Nephron (organoid): ENCODE measurements around the gene ITGA5.

Experiments
- H3K27ac Mint-ChIP-seq, 3 experiments: 2 replicates each; pipeline ENCODE4 v1.8.0; 2020; ENCODE audit warnings: mixed read lengths in 3 of 3, mild to moderate bottlenecking in 2 of 3, moderate library complexity in 1 of 3
- H3K27me3 Mint-ChIP-seq: 2 replicates; pipeline ENCODE4 v1.8.0; 2021; ENCODE audit warnings: low read depth, mild to moderate bottlenecking, moderate library complexity, mixed read lengths
- H3K36me3 Mint-ChIP-seq: 2 replicates; pipeline ENCODE4 v1.8.0; 2020; ENCODE audit warnings: low read depth, mixed read lengths
- H3K4me1 Mint-ChIP-seq: 2 replicates; pipeline ENCODE4 v1.8.0; 2020; ENCODE audit warnings: mixed read lengths
- H3K4me3 Mint-ChIP-seq, 3 experiments: 2 replicates each; pipeline ENCODE4 v1.8.0; 2020; ENCODE audit warnings: mild to moderate bottlenecking in 3 of 3, mixed read lengths in 3 of 3, moderate library complexity in 2 of 3
- H3K9me3 Mint-ChIP-seq: 2 replicates; pipeline ENCODE4 v1.8.0; 2020; ENCODE audit warnings: mixed read lengths
- TF ChIP-seq, protein P1 (sequence below), 3 experiments: fragments of 200-600 bp; sonication (generic); IDR thresholded peaks; one replicate each; pipeline ENCODE4 v1.5.0; 2021; ENCODE audit warnings: antibody characterized with exemption in 3 of 3; ENCODE audit not compliant: unreplicated experiment in 3 of 3

Gene ITGA5

DNA sequence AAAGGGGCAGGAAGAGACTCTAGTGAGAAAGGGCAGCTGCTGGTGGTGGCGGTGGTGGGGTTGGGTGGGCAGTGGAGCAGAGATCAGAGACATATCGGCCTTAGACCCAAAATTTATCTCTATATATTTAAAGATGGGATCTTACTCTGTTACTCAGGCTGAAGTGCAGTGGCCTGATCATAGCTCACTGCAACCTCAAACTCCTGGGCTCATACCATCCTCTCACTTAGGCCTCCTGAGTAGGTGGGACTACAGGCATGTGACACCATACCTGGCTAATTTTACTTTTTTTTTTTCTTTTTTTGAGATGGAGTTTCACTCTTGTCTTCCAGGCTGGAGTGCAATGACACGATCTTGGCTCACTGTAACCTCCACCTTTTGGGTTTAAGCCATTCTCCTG, 18.6 kb upstream of the ITGA5 start:
- Mint-ChIP-seq H3K4me1 (peaks cover 10% of the 10 kb centered on the region), H3K4me3 (no peak overlapping the region), H3K27ac (no peak overlapping the region)

DNA sequence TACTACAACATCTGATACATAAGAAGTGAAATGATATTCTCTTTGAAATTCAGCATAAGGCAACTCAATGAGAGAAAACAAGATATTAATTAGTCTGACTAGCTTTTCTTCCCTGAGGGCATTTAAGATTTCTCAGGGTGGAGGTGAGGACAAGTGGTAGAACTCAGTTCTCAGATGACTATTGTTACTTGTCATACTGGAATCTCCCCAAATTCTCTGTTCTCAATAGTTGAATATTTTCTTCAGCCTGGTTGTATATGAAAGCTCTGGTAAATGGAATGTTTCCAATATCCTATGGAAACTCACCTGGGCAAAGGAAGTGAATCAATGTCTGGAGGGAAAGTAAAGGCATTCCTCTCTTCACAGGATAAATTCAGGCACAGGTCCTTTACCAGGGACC, 18.2 kb upstream of the ITGA5 start:
- Mint-ChIP-seq H3K27me3 (no peaks in the 10 kb centered on the region), H3K4me1 (peaks cover 10% of the 10 kb centered on the region), H3K36me3 (no peaks in the 10 kb centered on the region), H3K4me3 (no peak overlapping the region), H3K27ac (no peak overlapping the region), H3K9me3 (no peaks in the 10 kb centered on the region)
- TF ChIP-seq, protein P1, sequence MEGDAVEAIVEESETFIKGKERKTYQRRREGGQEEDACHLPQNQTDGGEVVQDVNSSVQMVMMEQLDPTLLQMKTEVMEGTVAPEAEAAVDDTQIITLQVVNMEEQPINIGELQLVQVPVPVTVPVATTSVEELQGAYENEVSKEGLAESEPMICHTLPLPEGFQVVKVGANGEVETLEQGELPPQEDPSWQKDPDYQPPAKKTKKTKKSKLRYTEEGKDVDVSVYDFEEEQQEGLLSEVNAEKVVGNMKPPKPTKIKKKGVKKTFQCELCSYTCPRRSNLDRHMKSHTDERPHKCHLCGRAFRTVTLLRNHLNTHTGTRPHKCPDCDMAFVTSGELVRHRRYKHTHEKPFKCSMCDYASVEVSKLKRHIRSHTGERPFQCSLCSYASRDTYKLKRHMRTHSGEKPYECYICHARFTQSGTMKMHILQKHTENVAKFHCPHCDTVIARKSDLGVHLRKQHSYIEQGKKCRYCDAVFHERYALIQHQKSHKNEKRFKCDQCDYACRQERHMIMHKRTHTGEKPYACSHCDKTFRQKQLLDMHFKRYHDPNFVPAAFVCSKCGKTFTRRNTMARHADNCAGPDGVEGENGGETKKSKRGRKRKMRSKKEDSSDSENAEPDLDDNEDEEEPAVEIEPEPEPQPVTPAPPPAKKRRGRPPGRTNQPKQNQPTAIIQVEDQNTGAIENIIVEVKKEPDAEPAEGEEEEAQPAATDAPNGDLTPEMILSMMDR (IDR thresholded peaks at IDR 0.05; ENCODE audit: unreplicated experiment in 3 of 3) = no peak

More for the DNA sequence above, 18.6 kb upstream of the ITGA5 start:
- TF ChIP-seq, protein P1 (IDR thresholded peaks at IDR 0.05; ENCODE audit: unreplicated experiment in 3 of 3) = no peak
- Mint-ChIP-seq H3K9me3 (no peaks in the 10 kb centered on the region), H3K27me3 (no peaks in the 10 kb centered on the region), H3K36me3 (no peaks in the 10 kb centered on the region)

DNA sequence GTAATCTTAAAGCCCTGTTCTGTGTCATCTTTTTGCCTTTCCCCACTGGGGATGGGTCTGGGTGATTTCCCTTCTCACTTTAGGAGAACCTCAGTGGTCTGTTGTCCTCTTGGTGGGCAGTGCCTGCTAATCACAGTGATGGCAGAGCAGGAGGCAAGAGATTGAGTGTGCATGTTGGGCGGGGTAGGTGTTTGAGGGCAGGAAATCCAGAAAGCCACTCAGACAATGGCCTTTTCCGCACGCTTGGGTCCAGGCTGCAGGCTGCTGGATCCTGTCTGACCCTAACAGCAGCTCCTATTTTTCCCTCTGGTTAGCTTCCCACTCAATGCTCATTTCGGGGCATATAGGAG, 13.7 kb upstream of the ITGA5 start:
- peaks cover 42% of the 10 kb centered on the region for H3K4me1 Mint-ChIP-seq
- TF ChIP-seq, protein P1 (IDR thresholded peaks at IDR 0.05; ENCODE audit: unreplicated experiment in 3 of 3) = no peak
- H3K27me3 Mint-ChIP-seq = peaks cover under 1% of the 10 kb centered on the region
- no peak overlapping the region for H3K4me3 Mint-ChIP-seq
- H3K27ac Mint-ChIP-seq = peak overlapping the region in 1 of 3 experiments; percentile 11
- H3K36me3 Mint-ChIP-seq = no peaks in the 10 kb centered on the region
- no peaks in the 10 kb centered on the region for H3K9me3 Mint-ChIP-seq

DNA sequence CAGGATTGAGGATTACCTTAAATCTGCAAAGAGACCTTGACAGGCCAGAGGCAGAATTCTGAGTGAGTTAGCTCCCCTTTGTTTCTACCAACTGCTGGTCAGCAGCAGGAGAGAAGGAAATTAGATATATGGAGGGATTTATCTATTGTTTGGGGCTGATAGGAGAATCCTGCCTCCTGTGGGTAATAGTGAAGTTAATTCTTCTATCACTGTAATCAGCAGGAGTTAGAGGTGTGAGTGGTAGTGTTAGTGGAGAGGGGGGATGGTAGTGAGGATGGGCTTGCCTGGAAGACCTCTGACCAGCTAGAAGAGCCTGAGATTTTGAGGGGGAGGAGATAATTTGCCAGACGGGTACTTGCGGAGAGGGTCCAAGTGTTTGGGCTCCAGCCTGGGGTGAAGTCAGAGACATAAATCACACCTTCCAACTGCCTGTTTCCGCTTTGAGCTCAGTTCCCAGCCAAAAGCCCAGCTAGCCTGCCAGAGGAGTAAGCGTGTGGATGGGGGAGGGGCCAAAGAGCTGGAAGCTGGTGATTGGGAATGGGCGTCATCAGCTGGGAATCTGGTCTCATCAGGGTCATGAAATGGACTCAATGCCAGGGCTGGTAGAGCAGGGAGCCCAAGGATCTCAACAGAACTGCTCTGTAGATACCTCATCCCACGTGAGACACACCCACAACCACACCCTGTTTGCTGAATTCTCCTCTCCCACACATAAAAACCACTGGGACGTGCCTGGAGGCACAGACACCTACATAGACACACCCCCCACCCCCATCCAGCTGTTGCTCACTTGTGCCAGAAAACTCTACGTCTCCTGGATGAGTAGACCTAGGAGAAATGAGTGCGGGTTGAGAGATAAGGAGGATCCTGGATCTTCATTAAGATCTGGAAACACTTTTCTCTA, 13.1 kb upstream of the ITGA5 start:
- Mint-ChIP-seq H3K36me3 (no peaks in the 10 kb centered on the region), H3K4me3 (peak overlapping the region in 1 of 3 experiments; percentile 0), H3K4me1 (peaks cover 48% of the 10 kb centered on the region), H3K9me3 (no peaks in the 10 kb centered on the region), H3K27me3 (peaks cover 6% of the 10 kb centered on the region), H3K27ac (peak overlapping the region; percentile 11 to 62 (median 48))
- TF ChIP-seq, protein P1 (IDR thresholded peaks at IDR 0.05; ENCODE audit: unreplicated experiment in 3 of 3) = no peak

DNA sequence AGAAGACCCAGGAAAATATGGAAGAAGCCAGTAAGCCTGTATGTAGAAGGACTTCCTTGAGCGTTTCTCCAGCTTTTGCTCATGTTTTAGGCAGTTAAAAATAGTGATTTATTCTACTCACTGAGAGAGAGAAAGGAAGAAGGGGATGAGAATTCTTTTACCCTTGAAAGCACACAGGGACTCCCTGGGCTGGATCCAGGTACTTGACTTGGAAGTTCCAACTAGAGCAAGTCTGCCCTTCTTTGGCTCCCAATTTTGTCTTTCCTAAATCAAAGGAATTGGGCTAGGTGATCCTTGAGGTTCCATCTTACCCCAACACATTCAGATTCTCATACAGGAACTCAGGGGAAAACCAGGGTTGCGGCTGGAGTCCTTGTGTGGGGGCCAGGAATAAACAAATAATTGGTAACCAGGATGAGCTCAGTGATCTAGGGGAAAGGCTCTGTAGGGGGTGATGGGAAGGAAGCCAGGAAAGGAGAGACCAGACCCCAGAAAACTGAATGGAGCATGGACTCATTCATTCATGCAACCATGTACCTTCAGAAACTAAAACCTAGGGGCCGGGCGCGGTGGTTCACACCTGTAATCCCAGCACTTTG, 11.5 kb upstream of the ITGA5 start:
- H3K36me3 Mint-ChIP-seq = no peaks in the 10 kb centered on the region
- H3K4me1 Mint-ChIP-seq = peaks cover 57% of the 10 kb centered on the region
- TF ChIP-seq, protein P1 (IDR thresholded peaks at IDR 0.05; ENCODE audit: unreplicated experiment in 3 of 3) = no peak
- H3K9me3 Mint-ChIP-seq = no peaks in the 10 kb centered on the region
- peak overlapping the region; percentile 1 to 38 (median 3) for H3K27ac Mint-ChIP-seq
- H3K4me3 Mint-ChIP-seq = peak overlapping the region in 1 of 3 experiments; percentile 23
- H3K27me3 Mint-ChIP-seq = peaks cover 6% of the 10 kb centered on the region
